ENCODE data around the gene GABRG3. TPM values are rescaled to one million over a fixed set of nuclear protein-coding genes. Genes with fewer than 3 reads are reported as not detected.

Gene GABRG3
- total and polyA plus RNA-seq, 3 donors from 2014 or later = 3.7 to 13.4 (median 6.9) TPM

DNA sequence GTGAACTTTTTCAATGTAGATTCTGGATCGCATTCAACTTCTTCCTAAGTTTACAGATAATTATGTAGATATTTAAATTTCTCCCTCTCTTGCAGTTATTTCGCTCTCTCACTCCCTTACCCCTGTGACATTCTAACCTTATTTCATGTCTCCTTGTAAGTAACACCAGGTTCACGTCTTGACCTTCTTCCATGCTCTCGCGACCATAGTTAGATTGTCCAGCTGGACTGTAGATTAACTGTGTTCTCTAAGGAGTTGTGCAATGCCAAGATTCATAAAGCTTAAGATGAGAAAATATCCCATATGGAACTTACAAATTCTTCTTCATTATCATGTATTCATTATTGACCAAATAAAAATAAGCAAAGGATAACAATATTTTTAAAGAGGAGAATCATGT is 430.5 kb downstream of the GABRG3 start:
- WGBS, 2 donors = 63 to 68% methylated on average over 5 of the region's 5 CpGs
- intact Hi-C loops (cut with DNase I; ENCODE audit: low total_unique reads) = no loop called here
- no peaks in the 10 kb centered on the region for H3K36me3 ChIP-seq (ENCODE audit: low read depth, missing control alignments)
- DNase-seq = no peak
- TF ChIP-seq, protein P1, sequence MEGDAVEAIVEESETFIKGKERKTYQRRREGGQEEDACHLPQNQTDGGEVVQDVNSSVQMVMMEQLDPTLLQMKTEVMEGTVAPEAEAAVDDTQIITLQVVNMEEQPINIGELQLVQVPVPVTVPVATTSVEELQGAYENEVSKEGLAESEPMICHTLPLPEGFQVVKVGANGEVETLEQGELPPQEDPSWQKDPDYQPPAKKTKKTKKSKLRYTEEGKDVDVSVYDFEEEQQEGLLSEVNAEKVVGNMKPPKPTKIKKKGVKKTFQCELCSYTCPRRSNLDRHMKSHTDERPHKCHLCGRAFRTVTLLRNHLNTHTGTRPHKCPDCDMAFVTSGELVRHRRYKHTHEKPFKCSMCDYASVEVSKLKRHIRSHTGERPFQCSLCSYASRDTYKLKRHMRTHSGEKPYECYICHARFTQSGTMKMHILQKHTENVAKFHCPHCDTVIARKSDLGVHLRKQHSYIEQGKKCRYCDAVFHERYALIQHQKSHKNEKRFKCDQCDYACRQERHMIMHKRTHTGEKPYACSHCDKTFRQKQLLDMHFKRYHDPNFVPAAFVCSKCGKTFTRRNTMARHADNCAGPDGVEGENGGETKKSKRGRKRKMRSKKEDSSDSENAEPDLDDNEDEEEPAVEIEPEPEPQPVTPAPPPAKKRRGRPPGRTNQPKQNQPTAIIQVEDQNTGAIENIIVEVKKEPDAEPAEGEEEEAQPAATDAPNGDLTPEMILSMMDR (IDR thresholded peaks at IDR 0.05) = no peak
- TF ChIP-seq POLR2A (IDR thresholded peaks at IDR 0.05) = no peak
- H3K27ac ChIP-seq = no peak overlapping the region
- no peak overlapping the region for H3K4me3 ChIP-seq
- no peaks in the 10 kb centered on the region for H3K4me1 ChIP-seq
- H3K27me3 ChIP-seq = no peaks in the 10 kb centered on the region
- H3K9me3 ChIP-seq = no peaks in the 10 kb centered on the region

DNA sequence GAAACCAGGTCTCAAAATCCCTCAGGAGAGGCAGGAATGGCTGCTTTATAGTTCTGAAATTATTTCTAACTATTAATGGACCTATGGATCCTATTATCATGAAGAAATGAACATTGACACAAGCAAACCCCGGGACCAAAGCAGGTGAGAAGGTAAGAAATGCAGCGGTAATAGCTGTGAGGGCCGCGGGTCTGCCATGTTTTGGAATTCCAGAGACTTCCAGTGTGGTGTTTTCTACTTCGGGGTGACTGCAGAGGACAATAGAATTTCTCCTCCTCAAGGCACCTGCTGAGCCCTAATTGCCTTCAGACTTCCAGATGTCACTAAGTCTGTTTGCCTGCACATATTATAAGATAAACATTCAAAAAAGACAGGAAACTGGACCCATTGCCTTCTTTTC is 437.4 kb downstream of the GABRG3 start:
- no peak overlapping the region for H3K4me3 ChIP-seq
- WGBS, 2 donors = 90 to 93% methylated on average over 5 of the region's 5 CpGs
- DNase-seq = no peak
- H3K27ac ChIP-seq = no peak overlapping the region
- no peak for TF ChIP-seq POLR2A (IDR thresholded peaks at IDR 0.05)
- TF ChIP-seq, protein P1 (IDR thresholded peaks at IDR 0.05) = no peak
- no peaks in the 10 kb centered on the region for H3K4me1 ChIP-seq
- no peaks in the 10 kb centered on the region for H3K27me3 ChIP-seq
- no peaks in the 10 kb centered on the region for H3K36me3 ChIP-seq (ENCODE audit: low read depth, missing control alignments)
- intact Hi-C loops (cut with DNase I; ENCODE audit: low total_unique reads) = no loop called here
- H3K9me3 ChIP-seq = no peaks in the 10 kb centered on the region

DNA sequence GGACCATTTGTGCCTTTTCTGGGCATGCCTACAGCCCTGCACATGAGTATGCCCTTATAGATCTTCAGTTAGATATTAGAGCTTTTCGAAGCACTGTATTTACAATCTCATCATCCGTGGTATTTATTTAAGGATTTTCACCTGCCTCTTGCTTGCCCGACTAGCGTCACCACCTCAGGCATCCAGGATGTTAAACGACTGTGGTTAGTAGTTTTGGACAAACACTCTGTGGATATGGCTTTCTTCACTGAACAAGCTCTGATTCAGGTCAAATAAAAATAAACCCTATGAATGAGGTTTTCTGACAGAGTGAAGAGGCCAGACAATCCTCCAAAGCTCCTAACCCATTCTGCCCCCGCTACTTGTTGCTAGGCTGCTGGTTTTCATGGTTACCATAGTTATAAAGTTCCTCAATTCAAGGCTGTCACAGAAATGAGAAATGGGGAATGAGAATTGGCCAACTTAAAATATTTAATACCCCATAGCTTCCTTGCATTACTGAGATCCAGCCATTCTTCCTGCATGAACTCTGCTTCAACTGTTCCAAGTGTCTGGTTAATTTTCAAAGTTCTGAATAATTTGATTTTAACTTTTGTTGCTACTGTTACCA is 440.1 kb downstream of the GABRG3 start:
- no peak overlapping the region for H3K4me3 ChIP-seq
- no peak for TF ChIP-seq POLR2A (IDR thresholded peaks at IDR 0.05)
- TF ChIP-seq, protein P1 (IDR thresholded peaks at IDR 0.05) = no peak
- no peaks in the 10 kb centered on the region for H3K36me3 ChIP-seq (ENCODE audit: low read depth, missing control alignments)
- WGBS, 2 donors = 92 to 95% methylated on average over 6 of the region's 6 CpGs
- H3K9me3 ChIP-seq = no peaks in the 10 kb centered on the region
- intact Hi-C loops (cut with DNase I; ENCODE audit: low total_unique reads) = no loop called here
- DNase-seq = no peak
- no peaks in the 10 kb centered on the region for H3K4me1 ChIP-seq
- no peaks in the 10 kb centered on the region for H3K27me3 ChIP-seq
- no peak overlapping the region for H3K27ac ChIP-seq

DNA sequence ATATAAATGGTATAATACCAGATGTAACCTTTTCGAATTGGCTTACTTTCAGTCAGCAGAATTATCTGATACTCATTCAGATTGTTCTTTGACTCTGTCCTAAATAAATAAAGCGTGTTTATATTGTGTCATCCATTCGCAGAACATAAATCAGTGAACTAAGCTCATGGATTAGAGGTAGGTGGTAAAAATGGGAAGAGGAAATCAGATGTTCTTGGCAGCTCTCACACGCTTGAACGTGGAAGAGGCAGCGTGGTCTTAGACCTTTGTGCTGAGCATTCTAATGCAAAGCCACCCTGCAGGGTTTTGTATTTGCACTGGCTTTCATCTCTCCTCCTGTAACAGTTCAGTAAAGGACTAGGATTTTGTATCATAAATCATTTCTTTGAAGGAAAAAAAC is 441.4 kb downstream of the GABRG3 start:
- 56% methylated on average over 6 of the region's 6 CpGs for WGBS, 2 donors

More for the DNA sequence above, 441.4 kb downstream of the GABRG3 start:
- DNase-seq = no peak
- Histone ChIP-seq H3K4me1 (no peaks in the 10 kb centered on the region), H3K4me3 (no peak overlapping the region), H3K36me3 (ENCODE audit: low read depth, missing control alignments) (no peaks in the 10 kb centered on the region), H3K9me3 (no peaks in the 10 kb centered on the region), H3K27ac (no peak overlapping the region), H3K27me3 (no peaks in the 10 kb centered on the region)
- no peak for TF ChIP-seq POLR2A (IDR thresholded peaks at IDR 0.05)
- TF ChIP-seq, protein P1 (IDR thresholded peaks at IDR 0.05) = no peak
- intact Hi-C loops (cut with DNase I; ENCODE audit: low total_unique reads) = no loop called here
